Fibroblast of upper back skin (primary cell): ENCODE data around the gene NEMP1.
"Not testable (repeated sequence)": the region's sequence is repeated elsewhere in the genome, so short reads cannot be mapped to it uniquely, and the experiment has no call there.

Experiments used
- DNase-seq: peaks from one replicate; pipeline ENCODE4 v3.0.0-alpha.2; 2013

Gene NEMP1, protein sequence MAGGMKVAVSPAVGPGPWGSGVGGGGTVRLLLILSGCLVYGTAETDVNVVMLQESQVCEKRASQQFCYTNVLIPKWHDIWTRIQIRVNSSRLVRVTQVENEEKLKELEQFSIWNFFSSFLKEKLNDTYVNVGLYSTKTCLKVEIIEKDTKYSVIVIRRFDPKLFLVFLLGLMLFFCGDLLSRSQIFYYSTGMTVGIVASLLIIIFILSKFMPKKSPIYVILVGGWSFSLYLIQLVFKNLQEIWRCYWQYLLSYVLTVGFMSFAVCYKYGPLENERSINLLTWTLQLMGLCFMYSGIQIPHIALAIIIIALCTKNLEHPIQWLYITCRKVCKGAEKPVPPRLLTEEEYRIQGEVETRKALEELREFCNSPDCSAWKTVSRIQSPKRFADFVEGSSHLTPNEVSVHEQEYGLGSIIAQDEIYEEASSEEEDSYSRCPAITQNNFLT

GRCh38 chr12:57078519-57079404, at the start of gene NEMP1:
NEMP1 (minus strand) TSS chr12:57078791; CDS start chr12:57078745, 46 bp downstream.
- DNase-seq = peak; percentile 100

DNA sequence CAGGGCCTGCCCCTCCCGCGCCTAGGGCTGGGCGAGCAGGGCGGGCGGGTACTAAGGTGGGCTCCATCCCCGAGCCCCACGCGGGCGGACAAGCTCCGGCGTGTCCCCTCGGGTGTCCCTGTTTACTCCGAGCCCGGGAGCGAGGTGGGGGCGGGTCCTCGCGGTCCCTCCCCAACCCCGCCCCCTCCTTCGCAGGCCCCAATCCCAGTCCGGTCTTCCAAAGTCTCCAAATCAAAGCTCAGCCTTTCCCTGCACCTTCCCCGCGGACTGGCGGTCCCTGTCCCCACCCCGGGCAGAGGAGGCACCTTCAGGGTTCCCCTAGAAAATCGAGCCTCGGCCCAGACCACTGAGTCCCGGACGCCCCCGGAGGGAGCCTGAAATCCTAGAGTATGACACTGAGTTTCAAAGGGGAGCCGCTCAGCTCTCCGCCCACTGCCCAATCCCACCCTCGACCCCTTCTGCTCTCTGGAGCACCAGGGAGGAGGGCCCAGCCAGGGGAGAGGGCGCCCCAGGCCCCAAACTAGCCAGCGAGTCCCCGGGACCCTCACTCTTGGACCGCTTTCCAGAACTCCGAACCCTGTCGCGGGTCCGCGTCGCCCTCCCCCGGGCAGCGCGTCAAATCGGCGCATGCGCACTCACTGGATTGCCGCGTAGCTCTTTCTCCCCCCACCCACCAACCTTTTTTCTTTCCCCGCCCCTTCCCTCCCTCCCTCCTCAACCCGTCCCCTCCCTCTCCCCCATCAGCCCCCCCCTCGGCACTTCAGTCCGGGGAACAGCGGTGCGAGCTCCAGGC, 49.3 kb upstream of the NEMP1 start, which contains the start of gene LRP1:
LRP1 (plus strand) TSS at position 758 of the 793 bp plus-strand sequence. CDS start 482 bp downstream, outside the sequence.
- peak; percentile 86 for DNase-seq

DNA sequence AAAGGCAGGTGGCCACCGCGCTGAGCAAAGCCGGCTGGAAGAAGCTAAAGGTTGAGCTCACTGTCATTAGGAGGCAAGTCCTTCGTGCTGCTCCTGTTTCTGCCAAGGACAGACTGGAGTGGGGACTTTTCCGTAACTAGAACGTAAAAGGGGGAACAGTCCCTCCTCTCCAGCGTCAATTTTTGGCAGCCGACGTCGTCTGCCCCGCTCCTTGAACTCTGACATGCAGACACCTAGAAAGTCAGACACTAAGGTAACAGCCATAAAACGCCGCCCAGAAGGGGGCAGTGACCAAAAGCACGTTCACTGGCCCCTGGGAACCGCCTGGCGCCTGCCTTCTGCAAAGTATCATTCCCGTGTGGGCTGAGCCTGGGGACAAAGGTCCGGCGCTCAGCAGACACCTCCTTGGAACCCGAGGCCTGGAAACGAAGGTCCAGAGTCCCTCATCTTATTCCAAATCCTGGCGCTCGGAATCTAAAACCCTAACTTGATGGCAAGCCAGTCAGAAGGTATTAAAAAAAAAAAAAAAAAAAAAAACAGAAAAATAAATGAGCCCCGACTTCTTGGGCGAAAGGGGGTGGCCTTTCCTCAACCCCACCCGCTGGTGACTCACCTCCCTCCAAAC, 48.6 kb upstream of the NEMP1 start:
- no peak for DNase-seq

DNA sequence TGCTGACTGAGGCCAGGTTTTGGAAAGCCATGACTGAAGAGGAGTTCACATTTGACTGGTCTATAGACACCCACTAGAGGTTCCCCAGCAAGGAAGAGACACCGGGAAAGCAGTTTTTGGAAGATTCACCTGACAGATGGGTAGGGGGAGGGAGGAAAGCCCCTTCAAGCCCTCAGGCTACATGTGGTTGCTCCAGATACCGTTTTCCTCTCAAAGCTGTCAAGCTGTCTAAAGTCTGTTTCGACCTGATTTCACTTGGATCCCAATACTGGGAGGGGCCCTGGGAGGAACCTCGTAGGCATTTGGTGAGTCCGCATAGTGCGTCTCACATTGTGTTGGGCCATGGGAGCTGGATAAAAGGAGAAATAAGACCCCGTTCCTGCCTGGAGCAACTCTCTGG, 48.0 kb upstream of the NEMP1 start:
- no peak for DNase-seq

- no peak for DNase-seq
Measured at GRCh38 chr12:57126061-57126460, 47.5 kb upstream of the NEMP1 start.

DNA sequence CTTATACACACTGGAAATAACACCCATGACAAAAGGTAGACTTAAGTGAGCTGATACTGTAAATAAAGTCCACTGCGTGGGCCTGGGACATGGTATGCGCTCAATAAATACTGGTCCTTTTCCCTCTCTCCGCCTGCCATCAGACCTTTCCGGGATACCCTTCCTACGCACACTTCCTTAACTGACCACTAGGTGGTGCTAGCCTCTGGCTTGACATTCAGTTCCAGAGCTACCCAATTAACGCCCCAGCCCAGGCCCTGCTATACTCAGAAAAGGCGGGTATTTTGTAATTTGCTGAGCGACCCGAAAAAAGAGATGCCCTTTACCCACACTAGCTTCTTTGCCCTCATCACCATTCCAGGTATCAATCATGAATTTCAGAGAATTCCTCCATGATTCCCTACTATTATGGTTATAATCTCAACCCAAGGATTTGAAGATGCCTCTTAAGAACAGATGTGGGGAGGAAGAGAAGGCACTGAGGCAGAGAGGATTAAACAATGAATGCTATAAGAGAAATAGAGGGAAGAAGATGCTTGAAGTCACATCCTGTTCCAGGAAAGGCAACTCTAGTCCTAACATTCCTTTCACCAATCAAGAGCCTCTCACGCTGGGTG, 45.8 kb upstream of the NEMP1 start:
- DNase-seq = peak; percentile 77

DNA sequence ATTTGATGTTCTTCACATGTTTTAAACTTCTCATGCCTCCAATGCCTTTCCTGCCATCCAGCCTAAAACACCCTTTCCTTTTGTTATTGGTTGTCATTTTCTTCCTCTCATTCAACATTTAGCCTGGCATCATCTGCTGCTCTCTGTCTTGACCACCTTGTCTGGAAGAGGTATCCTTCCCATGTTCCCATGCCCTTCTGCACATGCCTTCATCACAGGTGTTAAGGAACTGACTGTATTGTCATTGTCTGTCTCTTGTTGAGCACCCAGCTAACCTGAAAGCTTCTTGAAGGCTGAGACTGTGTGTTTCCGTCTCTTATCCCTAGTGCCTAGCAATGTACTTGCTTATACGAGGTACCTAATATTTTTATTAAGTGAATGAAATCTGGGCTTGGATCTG, 45.2 kb upstream of the NEMP1 start:
- DNase-seq = no peak

- not testable (repeated sequence) for DNase-seq
Measured at GRCh38 chr12:57120718-57121117, 42.1 kb upstream of the NEMP1 start.

- DNase-seq = no peak
Measured at GRCh38 chr12:57119294-57120085, 40.9 kb upstream of the NEMP1 start.

DNA sequence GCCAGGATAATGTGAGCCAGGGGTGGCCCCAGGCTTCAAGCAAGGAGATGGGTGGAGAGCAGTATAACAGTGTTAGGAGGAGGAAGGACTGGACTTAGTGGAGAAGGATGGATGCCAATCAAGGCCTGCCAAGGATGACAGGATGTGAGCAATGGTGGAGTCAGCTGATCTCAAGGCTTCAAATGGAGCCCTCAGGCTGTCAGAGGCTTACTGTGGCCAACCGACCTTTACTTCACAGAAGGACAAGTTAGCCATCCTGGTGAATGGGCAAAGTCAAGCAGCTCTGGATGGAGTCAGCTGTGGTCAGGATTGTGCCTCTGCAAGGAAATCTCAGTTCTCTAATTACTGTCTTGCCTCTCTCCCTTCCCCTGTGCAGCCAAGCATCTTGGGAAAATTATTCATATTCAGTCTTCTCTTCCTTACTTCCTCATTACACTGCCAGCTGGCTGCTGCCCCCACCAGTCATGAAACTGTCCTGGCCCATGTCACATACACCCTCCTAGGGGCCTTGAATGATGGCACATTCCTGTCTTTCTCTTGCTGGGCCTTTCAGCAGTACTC, 40.2 kb upstream of the NEMP1 start:
- DNase-seq = no peak

DNA sequence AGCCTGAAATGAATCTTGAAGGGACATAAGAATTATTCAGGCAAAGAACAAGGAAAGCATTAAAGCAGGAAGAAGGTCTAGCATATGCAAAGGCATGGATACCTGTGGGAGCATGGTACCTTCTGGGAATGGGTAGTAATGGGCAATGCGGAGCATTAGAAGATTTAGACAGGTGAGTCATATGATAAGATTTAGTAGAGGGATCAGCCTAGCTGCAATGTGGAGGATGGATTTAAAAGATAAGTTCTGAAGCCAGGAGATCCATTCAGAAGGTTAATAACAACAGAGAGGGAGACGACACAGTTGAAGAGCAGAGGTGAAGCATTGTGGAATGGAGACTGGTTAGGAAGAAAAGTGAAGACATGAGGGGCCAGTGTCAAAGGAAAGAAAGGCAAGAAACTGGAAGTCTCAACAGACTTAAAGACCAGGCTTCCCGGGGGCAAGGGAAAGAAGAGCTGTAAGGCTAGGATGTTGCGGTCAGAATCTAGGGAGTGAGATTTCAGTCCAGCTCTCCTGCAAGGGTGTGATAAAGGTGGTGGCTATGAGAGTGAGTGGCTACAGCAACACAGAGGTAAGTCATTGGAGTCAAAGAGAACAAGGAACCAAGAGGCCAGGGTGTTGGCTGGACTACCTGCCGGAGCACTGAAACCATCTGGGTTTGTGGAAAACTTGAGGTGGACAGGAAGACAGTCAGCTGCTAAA, 38.1 kb upstream of the NEMP1 start:
- no peak for DNase-seq

DNA sequence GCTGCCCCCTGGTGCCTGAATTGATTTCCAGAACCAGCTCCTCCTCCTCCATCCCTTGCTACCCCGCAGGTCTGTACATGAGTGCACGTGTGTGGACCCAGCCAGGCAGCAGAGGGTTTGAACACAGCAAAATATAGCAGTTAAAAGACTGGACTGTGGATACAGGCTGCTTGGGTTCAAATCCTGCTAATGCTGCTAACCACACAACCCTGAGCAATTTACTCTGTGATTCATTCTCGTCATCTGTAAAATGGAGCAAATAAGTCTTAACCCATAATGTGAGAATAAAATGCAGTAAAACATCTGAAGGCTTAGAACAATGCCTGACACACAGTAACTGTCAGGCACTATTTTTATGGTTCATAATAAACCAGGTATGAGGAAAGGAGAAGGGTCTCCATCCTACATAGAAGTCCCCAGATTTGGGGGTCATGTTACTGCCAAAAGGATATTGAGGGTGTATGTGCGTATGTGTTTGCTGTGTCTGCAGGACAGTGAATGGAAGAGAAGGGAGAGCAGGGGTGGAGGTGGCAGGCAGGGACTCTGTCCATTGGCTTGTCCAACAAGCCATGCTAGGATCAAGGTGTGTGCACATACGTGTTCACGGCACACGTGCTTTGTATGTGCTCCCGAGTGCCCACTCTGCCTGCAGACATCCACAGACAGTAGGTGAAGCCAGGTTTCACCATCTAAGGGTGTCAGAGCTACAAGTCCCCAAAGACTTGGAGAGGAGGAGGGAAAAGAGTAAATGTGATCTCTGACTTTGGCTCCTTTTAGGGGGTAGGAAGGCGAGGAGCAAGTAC, 34.1 kb upstream of the NEMP1 start:
- no peak for DNase-seq

- peak; percentile 83 for DNase-seq
Measured at GRCh38 chr12:57111031-57111734, 32.6 kb upstream of the NEMP1 start, which contains the start of gene STAT6. STAT6 (minus strand) TSS chr12:57111362; CDS start chr12:57108278, 3,084 bp downstream.

DNA sequence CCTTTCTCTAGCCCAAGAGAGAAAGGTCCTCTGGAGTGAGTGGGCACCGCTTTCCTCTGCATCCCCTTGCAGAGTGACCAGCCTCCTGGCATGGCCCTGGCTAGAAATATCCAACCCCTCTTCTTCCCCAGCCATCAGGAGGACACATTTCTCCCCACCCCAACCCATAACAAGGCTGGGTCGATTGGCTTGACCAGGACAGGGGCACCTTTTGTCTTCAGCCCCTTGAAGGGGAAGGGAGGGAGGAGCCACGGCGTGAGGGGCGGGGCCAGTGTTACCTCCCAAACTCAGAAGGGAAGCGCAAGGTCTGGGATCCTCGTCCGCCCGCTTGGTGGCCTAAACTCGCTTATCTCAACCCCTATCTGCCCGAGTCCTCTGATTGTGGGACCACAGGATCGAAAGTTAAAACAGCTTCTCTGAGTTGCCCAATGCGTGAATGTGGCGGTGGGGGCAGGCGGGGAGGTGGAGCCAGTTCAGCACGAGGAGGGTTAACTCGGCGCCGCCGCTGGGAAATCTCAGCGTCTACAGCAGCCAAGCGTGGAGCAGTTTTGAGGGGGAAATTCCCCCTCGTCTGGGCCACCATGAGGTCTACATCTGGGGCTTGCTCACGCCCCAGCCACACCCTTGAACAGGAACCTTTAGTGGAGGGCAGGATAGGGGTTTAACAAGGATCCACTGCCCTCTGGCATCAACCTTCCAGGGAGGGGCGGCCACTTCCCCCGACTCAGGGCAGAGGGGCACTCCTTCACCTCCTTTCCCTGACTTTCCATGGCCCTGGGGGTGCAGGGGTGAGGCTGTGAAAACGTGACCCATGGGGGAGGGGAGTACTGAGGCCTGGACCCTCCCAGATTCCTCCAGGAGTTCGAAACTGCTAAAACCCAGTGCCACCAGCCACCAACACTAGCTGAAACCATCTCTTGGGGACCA, 31.8 kb upstream of the NEMP1 start:
- peak; percentile 51 for DNase-seq

DNA sequence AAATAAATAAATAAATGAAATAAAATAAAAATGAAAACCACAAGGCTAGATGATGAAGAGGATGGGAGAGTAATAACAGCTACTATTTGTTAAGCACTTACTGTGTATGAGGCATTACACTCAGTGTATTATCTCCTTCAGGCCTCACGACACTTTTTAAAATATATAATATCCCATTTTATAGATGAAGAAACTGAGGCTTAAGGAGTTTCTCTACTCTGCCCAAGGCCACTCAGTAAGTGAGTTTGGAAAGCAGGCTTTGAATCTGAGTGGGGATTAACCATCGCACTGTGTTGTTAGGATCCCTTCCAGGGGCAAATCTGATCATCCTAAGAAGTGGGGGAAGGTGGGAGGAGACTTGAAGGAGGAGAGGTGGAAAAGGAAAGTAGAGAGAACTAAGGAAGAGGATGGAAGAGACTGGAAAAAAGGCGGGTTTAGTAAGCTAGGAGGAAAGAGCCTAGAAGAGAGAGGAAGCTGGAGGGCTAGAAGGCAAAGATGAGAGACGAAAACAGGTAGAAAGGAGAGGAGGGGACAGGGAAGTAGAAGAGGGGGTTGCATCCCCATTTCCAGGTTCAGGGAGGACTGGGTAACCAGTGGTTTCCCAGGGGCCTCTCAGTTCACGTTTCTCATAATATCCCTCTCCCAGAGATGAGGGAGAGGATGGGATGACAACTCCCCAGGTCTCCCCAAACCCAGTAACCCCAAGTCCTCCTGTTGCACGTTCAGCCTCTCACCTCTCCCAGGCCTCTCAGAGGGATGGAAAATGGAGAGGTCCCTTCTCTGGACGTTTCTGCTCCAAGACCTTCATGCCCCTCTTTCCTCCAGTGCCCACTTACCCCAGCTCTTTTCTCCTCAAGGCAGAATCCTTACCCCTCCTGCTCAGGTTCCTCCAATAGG, 30.9 kb upstream of the NEMP1 start:
- DNase-seq = no peak
